T follicular helper cell (primary cell): ENCODE data around the gene KIRREL3.

Experiments used
- DNase-seq: peaks from one replicate; pipeline ENCODE4 v3.0.0-alpha.2; 2020; ENCODE audit warnings: low read depth
- total RNA-seq, 2 experiments: gene quantifications; one replicate each; lab custom pipeline; 2026; lab: John Stamatoyannopoulos, UW

The KIRREL3 gene
- 0 reads per million in 2 experiments for total RNA-seq

DNA sequence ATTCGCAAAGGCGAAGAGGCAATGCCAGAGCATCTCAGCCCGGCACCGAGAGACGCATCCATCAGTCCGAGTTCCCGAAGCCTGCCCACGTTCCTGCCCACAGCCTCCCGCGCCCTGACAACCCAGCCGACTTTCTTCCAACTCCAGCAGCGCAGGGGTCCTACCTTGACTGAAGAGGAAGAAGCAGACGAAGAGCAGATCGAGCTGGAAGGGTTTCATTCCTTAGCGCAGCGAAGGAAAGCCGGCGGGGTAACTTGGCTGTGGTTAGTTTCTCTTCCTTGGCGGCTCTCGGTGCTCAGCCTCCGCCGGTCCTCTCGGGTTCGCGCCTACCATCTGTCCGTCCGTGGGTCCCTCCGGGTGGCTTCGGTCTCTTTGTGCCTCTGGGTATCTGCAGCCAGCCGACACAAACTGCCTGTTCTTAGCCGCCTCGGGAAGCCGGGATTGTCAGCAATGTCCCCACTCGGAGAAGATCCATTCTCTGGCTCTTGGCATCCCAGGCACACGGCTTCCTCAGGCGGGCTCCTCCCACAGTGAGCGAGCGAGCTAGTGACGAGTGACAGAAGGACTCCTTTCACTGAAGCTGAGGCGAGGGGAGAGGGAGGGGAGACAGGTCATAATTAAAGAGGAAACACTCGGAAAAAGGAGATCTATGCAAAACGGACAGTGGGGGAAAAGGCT, at the start of gene KIRREL3:
Gene KIRREL3 (minus strand): TSS at position 480 of the 678 bp plus-strand sequence.
- DNase-seq: no peak

DNA sequence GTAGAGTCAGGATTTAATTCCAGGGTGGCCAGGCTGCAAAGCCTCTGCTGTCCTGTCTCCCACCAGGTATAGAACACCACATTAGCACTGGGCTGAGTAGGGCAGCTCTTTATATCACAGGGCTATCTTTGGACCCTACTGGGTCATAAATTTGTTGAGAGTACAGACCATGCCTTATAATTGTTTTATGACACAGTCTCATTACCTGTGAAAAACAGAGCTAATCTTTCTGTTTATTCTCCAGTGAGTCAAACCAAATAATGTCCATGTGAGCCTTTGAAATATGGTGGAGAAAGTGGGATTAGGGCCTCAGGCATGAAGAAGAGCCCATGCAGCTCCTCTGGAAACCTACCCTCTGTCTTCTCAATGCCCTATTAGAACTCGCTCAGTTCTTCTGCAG, 49.6 kb upstream of the KIRREL3 start:
- DNase-seq: no peak

DNA sequence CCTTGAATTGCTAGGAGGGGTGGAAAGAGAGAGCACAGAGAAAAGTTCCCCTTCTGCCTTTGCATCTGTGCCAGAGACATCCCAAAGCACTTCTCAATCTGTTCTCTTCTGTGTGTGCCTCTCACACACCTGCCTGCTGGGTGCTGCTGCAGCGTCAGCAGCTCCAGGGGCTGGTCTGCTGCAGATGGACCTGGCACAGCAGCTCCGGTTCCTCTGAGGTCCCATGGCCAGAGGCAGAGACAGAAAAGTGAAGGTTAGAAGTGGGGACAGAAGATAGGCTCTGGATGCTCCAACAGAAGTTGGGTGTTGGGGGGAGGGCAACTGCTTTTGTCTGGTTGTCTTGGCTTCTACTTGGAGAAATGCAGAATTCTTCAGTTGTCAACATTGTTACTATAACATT, 48.9 kb upstream of the KIRREL3 start:
- DNase-seq: no peak

DNA sequence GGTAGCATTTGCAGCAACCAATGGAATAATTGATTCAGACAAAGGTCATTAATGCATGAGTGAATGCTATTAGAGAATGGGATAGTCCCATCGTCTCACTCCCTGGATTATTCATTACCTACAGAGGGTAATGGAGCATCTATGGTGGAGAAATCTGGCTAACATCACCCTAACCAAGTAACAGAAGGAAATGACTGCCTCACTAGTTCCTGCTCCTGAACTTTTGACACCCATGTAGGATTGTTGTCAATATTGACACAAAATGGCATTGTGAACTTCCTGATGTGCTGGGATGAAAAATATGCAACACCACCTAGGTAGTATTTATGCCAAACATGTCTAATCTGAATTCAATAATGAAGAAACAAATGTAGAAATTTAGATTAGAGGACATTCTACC, 44.0 kb upstream of the KIRREL3 start:
- DNase-seq: no peak

DNA sequence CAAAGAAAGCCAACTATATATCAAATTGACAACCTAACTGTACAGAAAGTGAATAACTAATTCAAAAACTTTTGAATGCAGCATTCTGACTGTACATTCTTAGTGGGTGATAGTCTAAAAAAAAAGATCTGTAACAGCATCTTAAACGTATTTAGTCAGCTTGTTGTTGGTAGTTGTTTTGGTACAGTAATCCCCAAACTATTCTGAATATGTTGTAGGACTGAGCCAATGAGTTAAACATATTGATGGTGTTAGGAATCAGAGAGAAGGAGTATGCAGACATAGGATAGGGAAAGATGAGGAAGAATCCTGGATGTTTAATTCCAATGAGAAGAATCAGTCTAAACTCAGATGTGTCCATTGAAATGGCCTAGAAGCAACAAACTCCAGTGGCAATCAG, 41.9 kb upstream of the KIRREL3 start:
- DNase-seq: no peak

DNA sequence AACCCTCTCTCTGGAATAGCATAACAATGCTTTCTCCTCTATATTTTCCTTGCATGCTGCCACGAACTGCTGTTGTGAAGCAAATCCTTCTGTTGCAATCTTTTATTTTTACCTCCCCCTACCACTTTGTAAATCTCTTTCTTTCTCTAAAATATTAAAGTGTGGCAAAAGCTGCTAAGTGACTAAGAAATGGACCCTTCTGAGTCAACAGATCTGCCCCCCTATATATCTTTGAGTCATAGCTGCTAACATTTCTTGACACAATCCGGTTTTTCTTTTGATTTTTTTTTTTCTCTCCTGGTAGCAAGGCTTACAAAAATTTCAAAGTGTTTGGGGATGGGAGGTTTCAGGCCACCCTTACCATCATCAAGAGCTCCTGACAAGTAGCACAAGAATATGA, 39.0 kb upstream of the KIRREL3 start:
- no peak for DNase-seq

DNA sequence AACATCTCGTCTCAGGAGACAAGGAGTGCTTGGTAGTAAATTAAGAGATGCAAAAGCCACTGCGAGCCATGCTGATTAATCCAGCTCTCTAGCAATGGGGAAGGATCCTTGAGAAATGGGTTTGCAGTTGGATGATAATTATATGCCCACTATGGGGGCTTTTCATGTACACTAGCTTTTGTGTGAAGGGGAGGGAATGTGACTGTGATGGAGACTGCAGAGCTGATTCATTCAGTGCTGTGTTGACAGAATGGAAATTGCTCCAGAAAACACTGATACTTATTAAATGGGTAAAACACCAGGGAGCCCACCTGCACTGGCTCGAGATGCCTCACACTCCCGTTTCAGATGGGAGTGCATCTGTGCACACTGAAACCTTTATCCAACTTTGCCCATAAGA, 37.0 kb upstream of the KIRREL3 start:
- no peak for DNase-seq

DNA sequence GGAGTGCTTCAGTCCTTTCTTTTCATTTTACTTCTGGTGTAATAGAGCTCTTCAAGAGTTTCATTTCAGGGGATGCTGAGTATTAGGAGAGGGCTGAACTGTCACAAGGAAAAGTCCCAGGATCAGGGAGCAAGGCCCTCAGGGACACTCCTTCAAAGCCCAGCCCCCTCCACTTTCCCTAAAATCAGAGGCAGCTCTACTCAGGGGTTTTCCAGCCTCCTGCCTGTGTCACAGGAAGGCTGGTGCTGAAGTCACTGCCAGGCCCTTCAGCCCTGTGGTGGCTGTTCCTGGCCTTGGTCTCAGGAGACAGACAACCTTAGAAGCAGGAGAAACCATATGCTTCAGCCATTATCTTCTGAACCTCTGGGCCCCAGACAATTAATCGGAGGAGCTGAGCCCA, 36.4 kb upstream of the KIRREL3 start:
- DNase-seq: no peak

DNA sequence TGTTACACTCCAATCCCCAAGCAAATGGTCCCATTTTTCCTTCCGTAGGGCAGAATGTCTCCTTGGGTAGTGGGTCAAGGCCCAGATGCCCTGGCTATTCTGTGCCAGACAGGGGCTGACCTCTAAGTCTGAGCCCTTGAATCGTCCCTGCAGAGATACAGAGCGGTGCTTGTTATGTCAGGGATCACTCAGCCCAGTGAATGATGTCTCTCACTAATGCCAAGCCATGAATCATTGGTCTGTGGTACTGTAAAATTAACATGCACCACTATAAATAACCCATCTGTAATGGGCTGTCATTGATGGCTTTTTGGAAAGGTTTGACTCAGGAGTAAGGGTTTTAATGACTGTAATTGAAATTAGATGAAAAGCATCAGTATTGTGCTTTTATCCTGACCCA, 35.3 kb upstream of the KIRREL3 start:
- no peak for DNase-seq

DNA sequence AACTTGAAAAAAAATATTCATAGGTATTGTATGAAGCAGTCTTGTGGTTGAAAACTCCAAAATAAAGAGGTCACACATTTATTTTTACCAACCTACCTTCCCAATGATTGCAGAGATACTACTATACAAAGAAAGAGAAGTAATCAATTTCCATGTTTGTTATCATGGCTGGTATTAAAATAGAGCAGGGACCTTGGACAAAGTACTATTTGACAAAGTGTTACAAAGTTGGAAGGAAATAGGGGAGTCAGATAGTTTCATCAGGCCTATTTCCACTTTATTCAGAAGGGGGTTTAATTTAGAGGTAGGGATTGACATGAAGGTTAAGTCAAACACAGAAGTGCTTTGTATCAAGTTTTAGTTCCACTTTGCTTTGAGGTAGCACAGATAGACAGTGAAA, 34.4 kb upstream of the KIRREL3 start:
- DNase-seq: no peak

DNA sequence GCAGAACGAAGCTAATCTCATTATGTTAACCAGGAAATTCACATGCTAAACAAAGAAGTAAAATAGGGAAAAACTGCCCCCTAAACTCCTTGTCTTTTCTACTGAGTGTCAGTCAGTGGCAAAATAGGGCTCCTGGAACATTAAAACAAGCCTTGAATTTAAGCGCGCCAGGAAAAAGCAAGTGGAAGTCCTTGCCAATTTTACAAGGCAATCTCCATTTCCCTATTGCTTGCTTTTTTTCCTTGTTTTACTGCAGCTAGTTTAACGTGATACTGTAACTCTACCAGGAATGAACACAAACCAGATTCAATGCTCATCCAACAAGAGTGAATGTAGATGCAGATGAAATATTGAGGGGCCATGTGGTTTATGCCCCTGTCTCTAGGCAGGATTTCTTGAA, 28.1 kb upstream of the KIRREL3 start:
- DNase-seq: no peak

DNA sequence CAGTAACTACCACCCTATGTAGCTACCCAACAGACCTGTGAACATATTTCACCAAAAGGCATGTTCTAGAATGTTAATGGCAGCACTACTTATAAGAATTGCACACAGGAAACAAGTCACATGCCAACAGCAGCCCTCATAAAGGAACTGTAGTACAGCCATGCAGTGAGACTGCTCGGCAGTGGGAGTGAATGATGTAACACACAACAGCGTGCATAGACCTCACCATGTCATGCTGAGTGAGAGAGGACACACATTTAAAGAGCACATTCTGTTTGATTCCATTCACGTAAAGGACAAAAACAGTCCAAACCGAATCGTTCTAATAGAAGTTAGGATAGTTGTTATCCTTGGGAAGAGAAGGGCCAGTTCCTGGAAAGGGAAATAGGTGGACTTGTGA, 27.2 kb upstream of the KIRREL3 start:
- no peak for DNase-seq

DNA sequence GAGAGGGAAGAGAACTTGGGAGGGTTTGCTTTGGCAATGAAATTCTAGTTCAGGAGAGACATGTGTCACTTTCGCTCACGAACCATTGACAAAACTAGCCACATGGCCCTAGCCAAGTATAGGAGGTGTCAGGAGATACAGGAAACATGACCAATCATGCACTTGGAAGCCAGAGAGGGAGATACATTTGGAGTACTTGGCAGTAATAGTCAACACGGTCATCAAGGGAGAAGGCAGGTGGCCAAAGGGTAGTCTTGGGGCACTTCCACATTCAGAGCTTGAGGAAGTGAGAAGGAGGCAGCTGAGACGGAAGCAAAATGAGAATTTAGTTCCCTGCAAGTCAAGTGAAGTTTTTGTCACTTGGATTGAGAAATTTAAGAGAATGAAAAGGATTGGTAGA, 26.4 kb upstream of the KIRREL3 start:
- DNase-seq: no peak

DNA sequence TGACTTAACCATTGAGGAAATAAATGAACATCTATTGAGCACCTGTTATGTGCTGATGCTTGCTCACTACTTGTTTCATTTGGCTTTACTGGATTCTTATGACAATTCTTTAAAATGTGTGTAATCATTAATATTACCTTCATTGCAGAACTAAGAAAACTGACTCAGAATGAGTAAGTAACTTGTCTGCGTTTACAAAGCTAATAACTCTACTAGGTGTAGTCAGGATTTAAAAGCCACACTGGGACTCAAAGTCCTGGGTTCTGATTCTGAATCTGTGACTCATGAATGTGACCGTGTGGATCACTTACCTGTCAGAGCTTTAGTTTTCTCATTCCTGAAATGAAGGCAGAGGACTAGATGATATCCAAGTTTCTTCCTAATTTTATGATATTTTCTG, 23.4 kb upstream of the KIRREL3 start:
- no peak for DNase-seq

DNA sequence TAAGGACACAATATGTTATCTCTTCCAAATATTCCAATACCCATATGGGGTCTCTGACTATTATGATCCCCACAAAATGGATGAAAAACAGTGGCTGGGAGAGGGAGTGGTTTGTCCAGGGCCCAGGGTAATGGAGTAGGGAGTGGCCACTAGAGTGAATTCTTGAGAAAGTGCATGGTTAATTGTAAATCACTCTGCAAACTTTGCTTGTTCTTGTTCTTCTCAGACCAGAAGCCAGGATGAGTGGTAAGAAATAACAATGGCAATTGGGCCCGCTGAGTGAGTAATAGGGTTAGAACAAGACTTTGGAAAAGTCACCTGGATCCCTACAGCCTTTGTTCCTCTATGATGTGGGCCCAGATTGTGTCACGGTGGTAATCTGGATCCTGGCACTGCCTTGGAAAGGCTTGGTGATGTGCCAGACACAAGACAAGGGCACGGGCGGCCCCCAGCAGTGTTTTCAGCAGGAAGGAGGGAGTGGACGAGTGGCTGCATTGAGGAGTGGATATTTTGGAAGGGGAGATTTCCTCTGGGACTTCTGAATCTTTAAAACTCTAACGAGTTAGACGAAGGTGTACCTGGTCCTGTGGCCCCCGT, 18.2 kb upstream of the KIRREL3 start:
- no peak for DNase-seq

DNA sequence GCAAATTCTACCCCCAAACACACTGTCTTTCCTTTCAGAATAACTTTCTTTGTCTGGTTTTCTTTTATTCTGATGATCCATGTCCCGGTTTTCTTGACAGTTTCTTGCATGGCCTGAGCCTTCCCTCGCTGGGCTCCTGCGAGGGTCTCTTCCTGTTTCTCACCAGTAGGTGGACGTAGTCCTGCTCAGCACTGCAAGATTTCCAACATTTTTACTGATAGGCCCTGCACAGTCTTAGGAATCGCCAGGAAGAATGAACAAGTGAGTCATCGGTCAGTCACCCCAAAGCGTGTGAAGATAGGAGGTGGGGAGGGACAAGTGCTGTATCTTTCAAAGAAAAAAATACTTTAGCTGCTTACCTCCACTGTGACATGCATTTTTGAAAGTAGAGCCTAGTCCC, 16.9 kb upstream of the KIRREL3 start:
- DNase-seq: no peak

DNA sequence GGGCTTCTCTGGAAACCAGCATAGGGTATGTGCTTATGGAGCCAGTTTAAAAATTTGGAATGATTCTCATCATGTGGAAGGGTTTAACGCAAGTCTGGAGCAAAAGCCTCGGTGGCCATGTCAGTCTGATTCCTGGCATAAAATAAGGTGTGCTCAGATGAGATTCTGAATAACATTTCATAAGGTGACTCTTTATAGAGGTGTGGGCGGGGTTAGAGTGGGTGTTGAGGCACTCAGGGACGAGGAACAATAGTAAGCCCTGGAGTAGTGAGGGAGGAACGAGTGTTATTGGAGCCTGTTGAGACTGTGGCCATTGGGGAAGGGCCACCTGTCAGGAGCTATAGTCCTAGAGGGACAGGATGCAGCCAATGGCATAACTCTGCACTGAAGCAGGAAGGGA, 13.0 kb upstream of the KIRREL3 start:
- DNase-seq: no peak

DNA sequence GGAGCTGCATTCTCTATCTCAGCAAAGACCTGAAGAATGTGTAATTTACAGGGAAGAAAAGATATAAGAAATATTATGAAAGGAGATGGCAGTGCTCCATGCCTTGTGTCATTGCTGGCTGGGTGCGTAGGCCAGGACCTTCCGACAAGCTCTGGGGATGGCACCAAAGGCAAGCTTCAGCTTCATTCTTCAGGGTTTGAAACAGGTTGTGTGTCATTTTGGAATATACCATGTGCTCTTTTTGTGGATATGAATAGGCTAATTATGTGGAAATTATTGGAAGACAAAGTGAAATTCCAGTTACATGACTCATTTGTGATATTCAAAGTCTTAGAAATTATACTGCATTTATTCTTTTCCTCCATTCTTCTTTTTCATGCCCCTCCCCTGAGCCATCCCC, 5.7 kb upstream of the KIRREL3 start:
- no peak for DNase-seq

DNA sequence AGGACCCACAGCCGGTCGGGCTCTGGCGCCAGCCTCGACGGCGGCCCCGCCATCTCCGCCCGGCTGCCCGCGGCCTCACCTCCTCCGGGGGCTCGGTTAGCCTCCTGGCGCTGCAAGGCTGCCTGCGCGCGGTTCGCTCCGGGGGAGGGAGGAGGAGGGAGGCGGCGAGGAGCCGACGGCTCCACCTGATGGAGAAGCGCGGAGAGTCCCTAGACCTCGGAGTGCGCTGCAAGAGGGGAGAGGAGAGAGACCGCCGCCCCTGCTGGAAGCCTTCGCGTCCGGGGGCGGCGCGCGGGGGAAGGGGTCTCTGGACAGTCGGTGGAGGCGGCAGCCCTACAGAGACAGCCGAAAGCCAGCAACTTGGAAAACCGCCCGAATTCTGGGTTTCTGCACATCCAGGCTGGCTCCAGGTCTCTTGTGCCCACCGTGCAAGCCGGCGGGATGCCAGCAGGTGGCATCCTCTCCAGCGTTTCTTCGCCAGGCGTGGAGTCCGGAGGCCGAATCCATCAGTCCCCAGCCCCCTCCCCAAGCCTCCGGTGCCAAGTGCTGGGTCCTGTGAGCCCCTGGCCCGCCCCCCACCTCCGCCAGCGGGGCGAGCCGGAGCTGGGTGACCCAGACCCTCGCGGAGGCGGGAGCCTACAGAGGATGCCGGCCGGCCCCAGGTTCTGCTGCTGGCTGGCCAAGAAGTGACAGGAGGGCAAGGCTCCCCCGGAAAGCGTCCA, 2.9 kb upstream of the KIRREL3 start:
- DNase-seq: no peak

DNA sequence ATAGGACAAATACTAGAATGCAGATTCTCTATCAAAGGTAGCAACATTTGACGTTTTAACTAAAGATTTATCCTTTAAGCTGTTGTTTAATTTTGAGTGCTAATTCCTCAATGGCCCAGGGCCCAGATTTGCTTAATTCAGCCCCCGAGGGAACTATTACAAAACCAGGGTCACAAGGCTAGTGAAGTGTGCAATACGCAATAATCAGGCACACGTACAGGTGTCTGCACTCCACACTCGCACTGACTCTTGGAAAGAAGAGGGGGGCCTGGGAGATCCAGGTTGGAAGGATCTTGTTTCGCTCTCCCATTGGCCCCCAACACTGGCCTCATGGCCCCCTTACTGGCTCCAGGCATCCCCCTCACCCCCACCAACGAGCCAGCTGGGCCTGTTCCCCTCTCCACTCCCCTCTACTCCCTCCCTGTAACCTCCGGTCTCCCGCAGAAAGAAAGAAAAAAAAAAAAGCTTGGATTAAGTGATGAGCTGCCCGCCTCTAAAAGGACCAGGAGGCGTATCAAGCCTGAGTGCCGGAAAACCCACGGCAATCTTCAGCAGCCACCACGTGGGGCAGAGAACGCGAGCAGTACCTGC, 2.2 kb upstream of the KIRREL3 start:
- DNase-seq: no peak

DNA sequence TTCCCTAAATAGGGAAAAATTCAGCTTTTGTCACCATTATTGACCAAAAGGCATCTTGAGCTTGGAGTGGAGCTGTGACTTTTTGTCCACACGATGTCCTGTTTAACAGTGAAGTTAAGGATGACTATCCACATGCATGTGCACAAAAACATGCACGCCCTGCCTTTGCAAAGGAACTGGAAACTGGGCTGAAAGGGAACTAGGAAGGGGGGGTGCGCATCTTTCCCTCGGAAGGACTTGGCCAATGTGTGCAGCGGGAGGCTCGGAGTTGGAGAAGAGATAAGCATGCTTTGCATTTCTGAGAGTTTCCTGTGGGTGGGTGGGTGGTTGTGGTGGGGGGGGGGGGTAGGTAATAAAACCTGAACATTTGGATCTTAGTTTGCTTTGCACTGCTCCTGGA, 411 bp upstream of the KIRREL3 start:
- no peak for DNase-seq

DNA sequence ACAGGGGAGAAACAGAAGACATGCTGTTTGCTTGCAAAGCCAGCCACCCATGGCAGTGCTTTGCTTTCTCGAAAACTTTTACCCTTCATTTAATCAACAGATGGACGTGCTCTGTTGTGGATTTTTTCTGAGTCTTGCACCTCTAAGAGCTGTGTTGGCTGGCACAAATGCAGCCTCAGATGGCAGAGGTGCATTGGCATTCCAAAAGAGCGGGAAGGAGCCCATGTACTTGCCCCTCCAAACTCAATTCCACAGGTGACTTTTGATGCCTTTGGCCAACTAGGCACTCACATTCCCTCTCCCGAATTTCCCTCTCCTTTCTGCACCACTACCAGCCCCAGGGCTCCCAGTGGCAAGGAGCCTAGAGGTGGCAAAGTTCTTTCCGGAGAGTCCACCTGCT, 1.2 kb downstream of the KIRREL3 start:
- DNase-seq: no peak

DNA sequence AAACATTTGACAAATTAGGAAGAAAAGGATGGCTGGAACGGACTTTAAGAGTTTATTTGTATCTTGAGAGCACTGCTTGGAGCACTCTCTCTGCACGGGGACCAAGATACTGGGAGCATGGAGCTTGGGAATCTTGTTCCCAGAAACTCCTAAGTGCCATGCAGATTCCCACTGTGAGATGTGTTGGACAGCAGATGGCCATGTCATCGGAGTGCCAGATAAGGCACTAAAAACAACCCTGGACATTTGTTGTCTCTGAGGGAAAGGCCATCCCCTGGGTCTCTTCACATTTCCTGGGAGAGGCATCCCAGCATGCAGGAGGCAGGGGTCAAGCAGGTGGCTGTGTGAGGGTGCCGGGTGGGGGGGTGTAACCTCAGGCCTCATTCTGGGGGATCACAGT, 2.9 kb downstream of the KIRREL3 start:
- no peak for DNase-seq
